Erythroblast (primary cell): Measurements from ENCODE around the gene NUTM2D.
"Not testable (repeated sequence)": the region's sequence is repeated elsewhere in the genome, so short reads cannot be mapped to it uniquely, and the experiment has no call there.

Experiments
- DNase-seq, 2 experiments: peaks; one replicate each; lab custom pipeline; 2025; lab: John Stamatoyannopoulos, UW
- POLR2A ChIP-seq: IDR thresholded peaks from 2 replicates; pipeline ENCODE4 v1.6.1; 2011; ENCODE audit warnings: mild to moderate bottlenecking, low read length

Gene NUTM2D

GRCh38 chr10:87357444-87357843, at the start of gene NUTM2D:
NUTM2D (plus strand) TSS chr10:87357744; CDS start chr10:87358266, 522 bp downstream.
- DNase-seq, result not testable (repeated sequence)

GRCh38 chr10:87308702-87309101, 48.8 kb upstream of the NUTM2D start:
- peak; percentile 68 to 74 for DNase-seq

GRCh38 chr10:87309657-87310056, 47.9 kb upstream of the NUTM2D start:
- DNase-seq, result not testable (repeated sequence)

- not testable (repeated sequence) for DNase-seq
Observed at GRCh38 chr10:87311521-87311920, 46.0 kb upstream of the NUTM2D start.

- not testable (repeated sequence) for DNase-seq
Observed at GRCh38 chr10:87313649-87314359, 43.7 kb upstream of the NUTM2D start.

GRCh38 chr10:87314360-87314973, 43.1 kb upstream of the NUTM2D start:
- not testable (repeated sequence) for DNase-seq

GRCh38 chr10:87321505-87321904, 36.0 kb upstream of the NUTM2D start:
- not testable (repeated sequence) for DNase-seq

- DNase-seq, result not testable (repeated sequence)
Observed at GRCh38 chr10:87324559-87324958, 33.0 kb upstream of the NUTM2D start.

GRCh38 chr10:87327958-87328357, 29.6 kb upstream of the NUTM2D start:
- DNase-seq, result not testable (repeated sequence)

GRCh38 chr10:87329131-87329530, 28.4 kb upstream of the NUTM2D start:
- DNase-seq, result not testable (repeated sequence)

- DNase-seq, result not testable (repeated sequence)
Observed at GRCh38 chr10:87332687-87333086, 24.9 kb upstream of the NUTM2D start.

GRCh38 chr10:87340411-87340810, 17.1 kb upstream of the NUTM2D start:
- DNase-seq, result peak; percentile 22 to 60

GRCh38 chr10:87341546-87342142, 15.9 kb upstream of the NUTM2D start:
- peak in 1 of 2 experiments; percentile 24 for DNase-seq

- peak; percentile 71 for TF ChIP-seq POLR2A
- DNase-seq, result peak; percentile 82 to 89
Observed at GRCh38 chr10:87342249-87342710, 15.3 kb upstream of the NUTM2D start.

GRCh38 chr10:87342711-87343258, 14.8 kb upstream of the NUTM2D start:
- DNase-seq, result peak; percentile 89 to 94

GRCh38 chr10:87345743-87346142, 11.8 kb upstream of the NUTM2D start:
- DNase-seq, result not testable (repeated sequence)

More at GRCh38 chr10:87342711-87343258, 14.8 kb upstream of the NUTM2D start:
- peak; percentile 73 for TF ChIP-seq POLR2A

- not testable (repeated sequence) for DNase-seq
Observed at GRCh38 chr10:87350161-87350560, 7.4 kb upstream of the NUTM2D start.

GRCh38 chr10:87352825-87353224, 4.7 kb upstream of the NUTM2D start:
- DNase-seq, result not testable (repeated sequence)

GRCh38 chr10:87355110-87355509, 2.4 kb upstream of the NUTM2D start:
- not testable (repeated sequence) for DNase-seq

- DNase-seq, result not testable (repeated sequence)
Observed at GRCh38 chr10:87358159-87358558, 615 bp downstream of the NUTM2D start.

GRCh38 chr10:87369514-87370112, 12.1 kb downstream of the NUTM2D start:
- DNase-seq, result not testable (repeated sequence)
